H9 (cell line): ENCODE results near the gene CHCHD6. TPM values are rescaled to one million over a fixed set of nuclear protein-coding genes. Genes with fewer than 3 reads are reported as not detected.

Source experiments
- DNase-seq: peaks from one replicate; pipeline ENCODE4 v3.0.0-alpha.2; 2017
- H2AFZ ChIP-seq: one replicate; pipeline ENCODE4 v1.6.1; 2013; ENCODE audit warnings: mild to moderate bottlenecking, low read length, control low read depth, moderate library complexity
- H2AK5ac ChIP-seq: 2 replicates; pipeline ENCODE4 v1.6.1; 2013; ENCODE audit warnings: low read length, control low read depth, mixed read lengths; ENCODE audit not compliant: insufficient read length
- H2BK120ac ChIP-seq: one replicate; pipeline ENCODE4 v1.6.1; 2013; ENCODE audit warnings: low read depth, mild to moderate bottlenecking, low read length, control low read depth, inconsistent platforms; ENCODE audit not compliant: poor library complexity, severe bottlenecking
- H2BK12ac ChIP-seq: 2 replicates; pipeline ENCODE4 v1.6.1; 2013; ENCODE audit warnings: low read length, control low read depth, mixed read lengths, low read depth; ENCODE audit not compliant: insufficient read length
- H2BK15ac ChIP-seq: 2 replicates; pipeline ENCODE4 v1.6.1; 2013; ENCODE audit warnings: low read depth, low read length, control low read depth
- H2BK20ac ChIP-seq: one replicate; pipeline ENCODE4 v1.6.1; 2013; ENCODE audit warnings: low read depth, mild to moderate bottlenecking, low read length, control low read depth, inconsistent platforms; ENCODE audit not compliant: poor library complexity, severe bottlenecking
- H2BK5ac ChIP-seq: 2 replicates; pipeline ENCODE4 v1.6.1; 2013; ENCODE audit warnings: low read length, control low read depth, mixed read lengths; ENCODE audit not compliant: insufficient read length
- H3K14ac ChIP-seq: 2 replicates; pipeline ENCODE4 v1.6.1; 2013; ENCODE audit warnings: low read length, control low read depth; ENCODE audit not compliant: insufficient read depth
- H3K18ac ChIP-seq: 2 replicates; pipeline ENCODE4 v1.6.1; 2013; ENCODE audit warnings: low read depth, mild to moderate bottlenecking, mixed read lengths, low read length, control low read depth; ENCODE audit not compliant: insufficient read length
- H3K23ac ChIP-seq: 2 replicates; pipeline ENCODE4 v1.6.1; 2013; ENCODE audit warnings: low read length, control low read depth, mixed read lengths, low read depth; ENCODE audit not compliant: insufficient read length
- H3K23me2 ChIP-seq: 2 replicates; pipeline ENCODE4 v1.6.1; 2013; ENCODE audit warnings: low read depth, mild to moderate bottlenecking, mixed read lengths, low read length, control low read depth; ENCODE audit not compliant: insufficient read length, poor library complexity, severe bottlenecking
- H3K27ac ChIP-seq: 2 replicates; pipeline ENCODE4 v1.5.1; 2013; ENCODE audit warnings: low read length, control low read depth, mixed read lengths, low read depth; ENCODE audit not compliant: insufficient read length
- H3K27me3 ChIP-seq: 2 replicates; pipeline ENCODE4 v1.6.1; 2013; ENCODE audit warnings: low read length, control low read depth, inconsistent platforms; ENCODE audit not compliant: insufficient read depth
- H3K4ac ChIP-seq: 2 replicates; pipeline ENCODE4 v1.6.1; 2013; ENCODE audit warnings: low read depth, mild to moderate bottlenecking, control low read depth, inconsistent platforms, low read length, moderate library complexity
- H3K4me1 ChIP-seq: 2 replicates; pipeline ENCODE4 v1.6.1; 2013; ENCODE audit warnings: low read length, control low read depth, inconsistent platforms; ENCODE audit not compliant: insufficient read depth
- H3K4me2 ChIP-seq: 2 replicates; pipeline ENCODE4 v1.6.1; 2013; ENCODE audit warnings: low read length, control low read depth, mixed read lengths; ENCODE audit not compliant: insufficient read length, insufficient read depth
- H3K56ac ChIP-seq: 2 replicates; pipeline ENCODE4 v1.6.1; 2013; ENCODE audit warnings: low read depth, mild to moderate bottlenecking, mixed read lengths, low read length, control low read depth; ENCODE audit not compliant: insufficient read length
- H3K79me1 ChIP-seq: 2 replicates; pipeline ENCODE4 v1.6.1; 2013; ENCODE audit warnings: low read depth, mild to moderate bottlenecking, moderate library complexity, low read length, control low read depth, inconsistent platforms; ENCODE audit not compliant: insufficient read depth, poor library complexity, severe bottlenecking
- H3K79me2 ChIP-seq: 2 replicates; pipeline ENCODE4 v1.6.1; 2013; ENCODE audit warnings: low read length, control low read depth, inconsistent platforms; ENCODE audit not compliant: insufficient read depth
- H3K9ac ChIP-seq: 2 replicates; pipeline ENCODE4 v1.6.1; 2013; ENCODE audit warnings: low read length, control low read depth, mixed read lengths; ENCODE audit not compliant: insufficient read length; ENCODE audit errors: extremely low read depth
- H3K9me3 ChIP-seq: one replicate; pipeline ENCODE4 v1.6.1; 2013; ENCODE audit warnings: low read depth, low read length, inconsistent platforms; ENCODE audit not compliant: control insufficient read depth
- H3T11ph ChIP-seq: one replicate; pipeline ENCODE4 v1.6.1; 2013; ENCODE audit warnings: mild to moderate bottlenecking, low read length, control low read depth, inconsistent platforms
- H4K20me1 ChIP-seq: one replicate; pipeline ENCODE4 v1.6.1; 2013; ENCODE audit not compliant: control insufficient read depth, insufficient read length, insufficient read depth
- H4K5ac ChIP-seq: 2 replicates; pipeline ENCODE4 v1.6.1; 2013; ENCODE audit warnings: low read depth, mild to moderate bottlenecking, mixed read lengths, low read length, control low read depth; ENCODE audit not compliant: insufficient read length
- H4K8ac ChIP-seq: replicated peaks from 2 replicates; pipeline ENCODE4 v1.6.1; 2013; ENCODE audit warnings: low read length, control low read depth, mixed read lengths, low read depth; ENCODE audit not compliant: insufficient read length
- H4K91ac ChIP-seq: 2 replicates; pipeline ENCODE4 v1.6.1; 2013; ENCODE audit warnings: low read depth, mild to moderate bottlenecking, moderate library complexity, mixed read lengths, low read length, control low read depth; ENCODE audit not compliant: insufficient read length
- H3K27ac Mint-ChIP-seq, 3 experiments: 2 replicates in 2 of 3; 3 replicates in 1 of 3; pipeline ENCODE4 v1.8.0; 2020 to 2021; ENCODE audit warnings: mixed read lengths in 3 of 3, mild to moderate bottlenecking in 1 of 3, moderate library complexity in 1 of 3
- H3K27me3 Mint-ChIP-seq: 2 replicates; pipeline ENCODE4 v1.8.0; 2021; ENCODE audit warnings: low read depth, mild to moderate bottlenecking, moderate library complexity, mixed read lengths
- H3K36me3 Mint-ChIP-seq, 3 experiments: 2 replicates in 2 of 3; 3 replicates in 1 of 3; pipeline ENCODE4 v1.8.0; 2020 to 2021; ENCODE audit warnings: low read depth in 3 of 3, mixed read lengths in 3 of 3; ENCODE audit not compliant: insufficient read depth in 1 of 3
- H3K4me1 Mint-ChIP-seq, 2 experiments: 2 replicates each; pipeline ENCODE4 v1.8.0; 2020; ENCODE audit warnings: mixed read lengths in 2 of 2
- H3K4me3 Mint-ChIP-seq, 2 experiments: 2 replicates in 1 of 2; 3 replicates in 1 of 2; pipeline ENCODE4 v1.8.0; 2020 to 2021; ENCODE audit warnings: mild to moderate bottlenecking in 2 of 2, mixed read lengths in 2 of 2, moderate library complexity in 1 of 2
- H3K9me3 Mint-ChIP-seq, 2 experiments: 2 replicates in 1 of 2; 3 replicates in 1 of 2; pipeline ENCODE4 v1.8.0; 2020; ENCODE audit warnings: mild to moderate bottlenecking in 2 of 2, mixed read lengths in 2 of 2, moderate library complexity in 1 of 2
- CTCF ChIP-seq: fragments of 200-600 bp; sonication (generic); conservative IDR thresholded peaks from 3 replicates; pipeline ENCODE4 v1.8.0; 2021; ENCODE audit warnings: antibody characterized with exemption, mild to moderate bottlenecking
- WGBS: extraction: QIAGEN DNeasy Blood & Tissue Kit; methylation state at CpG from one replicate; pipeline ENCODE4 v1.1.7; 2013; ENCODE audit warnings: missing lambda C conversion rate, low lambda C conversion rate, mixed read lengths; ENCODE audit not compliant: insufficient read length; ENCODE audit errors: extremely low coverage; 5-methylcytosine and 5-hydroxymethylcytosine counted together
- total RNA-seq: library from RNA; stranded (reverse); gene quantifications from 2 replicates; pipeline ENCODE4 v1.2.1, GENCODE V29; 2021

Gene CHCHD6
- total RNA-seq, 1 experiment from 2014 or later: 34.2 TPM

GRCh38 chr3:126913524-126913923 is 209.5 kb downstream of the CHCHD6 start:
- Histone ChIP-seq H3K79me2 (no peaks in the 10 kb centered on the region), H3K9me3 (no peaks in the 10 kb centered on the region), H3K14ac (no peak overlapping the region; the same call in 1 of the 2 replicates), H2AK5ac (no peak overlapping the region), H2BK20ac (no peak overlapping the region), H3K4me2 (no peak overlapping the region), H3K56ac (no peak overlapping the region), H4K20me1 (no peaks in the 10 kb centered on the region), H3K9ac (no peak overlapping the region), H3K79me1 (no peaks in the 10 kb centered on the region), H3K4me1 (0 out of 2 replicates have a peak, but pooled peaks cover 6% of the 10 kb centered on the region), H3K23me2 (no peaks in the 10 kb centered on the region), H3K27ac (no peak overlapping the region), H4K91ac (no peak overlapping the region), H3T11ph (no peak overlapping the region), H2AFZ (no peak overlapping the region), H3K4ac (no peak overlapping the region), H3K18ac (no peak overlapping the region), H2BK15ac (no peak overlapping the region), H3K23ac (no peak overlapping the region), H4K8ac (no peak overlapping the region), H4K5ac (no peak overlapping the region), H2BK120ac (no peak overlapping the region), H2BK5ac (no peak overlapping the region), H2BK12ac (no peak overlapping the region), H3K27me3 (no peaks in the 10 kb centered on the region)
- WGBS: no CpG with 5 or more reads among the region's 6 CpGs
- Mint-ChIP-seq H3K4me1 (peaks cover 7% of the 10 kb centered on the region in 2 experiments; a peak in 3 of 4 replicates), H3K36me3 (peaks cover 0 to 4% (median 3%) of the 10 kb centered on the region in 3 experiments; a peak in 3 of 7 replicates), H3K27ac (no peak overlapping the region), H3K9me3 (no peaks in the 10 kb centered on the region), H3K27me3 (no peaks in the 10 kb centered on the region), H3K4me3 (no peak overlapping the region)
- no peak for DNase-seq
- no peak for TF ChIP-seq CTCF
